GM18951 (cell line): ENCODE results near the gene CHAF1B.
"Not testable (repeated sequence)": the region's sequence is repeated elsewhere in the genome, so short reads cannot be mapped to it uniquely, and the experiment has no call there.

Experiments
- POLR2A ChIP-seq: IDR thresholded peaks from 4 replicates; pipeline ENCODE4 v1.6.1; 2011; ENCODE audit warnings: mild to moderate bottlenecking; ENCODE audit not compliant: insufficient read length, insufficient read depth; ENCODE audit errors: extremely low read depth
- in situ Hi-C: fragments of 300-500 bp; cut with MboI; formaldehyde crosslinking; loops from one replicate; pipeline ENCODE4 v1.12.0; 2022; ENCODE audit warnings: low sequenced_read_pairs, mixed read lengths, inconsistent platforms; ENCODE audit not compliant: unreplicated experiment

CHAF1B gene

DNA sequence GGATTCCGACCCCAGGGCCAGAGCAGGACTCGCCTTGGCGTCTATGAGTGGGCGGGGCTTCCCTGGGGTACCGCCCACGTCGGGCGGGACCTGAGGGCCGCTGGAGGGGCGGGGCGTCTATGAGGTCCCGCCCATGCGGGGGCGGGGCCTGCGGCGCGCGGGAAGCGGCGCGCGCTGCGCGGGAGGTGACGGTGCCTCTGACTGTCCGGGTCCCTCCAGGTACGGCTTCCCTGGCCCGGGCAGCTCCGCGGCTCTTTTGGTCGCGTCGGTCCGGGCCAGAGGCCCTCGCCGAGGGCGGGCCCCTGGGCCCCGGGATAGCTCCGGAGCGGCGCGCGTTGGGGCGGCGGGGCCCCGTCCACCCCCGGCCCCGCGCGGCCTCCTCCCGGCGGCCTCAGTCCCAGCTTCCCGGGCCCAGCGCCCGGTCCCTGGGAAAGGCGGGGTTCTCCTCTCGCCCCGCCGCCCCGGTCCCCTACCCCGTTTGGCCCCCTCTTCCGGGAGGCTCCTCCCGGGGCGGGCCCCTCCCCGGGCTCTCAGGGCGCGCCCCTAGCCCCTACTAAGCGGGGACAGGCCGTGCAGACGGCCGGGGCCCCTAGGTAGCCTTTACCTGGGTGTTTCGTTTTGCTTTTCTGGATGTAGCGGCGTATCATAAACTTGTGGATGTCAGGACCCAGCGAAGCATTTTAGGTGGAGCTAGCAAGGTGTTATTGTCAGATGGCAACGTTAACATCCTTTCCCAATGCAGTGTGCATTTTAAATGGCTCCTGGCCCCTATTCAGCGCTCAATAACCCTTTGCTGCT, at the start of gene CHAF1B:
CHAF1B (plus strand) TSS at position 160 of the 798 bp plus-strand sequence. CDS start 745 bp downstream, outside the sequence.
- TF ChIP-seq POLR2A, result peak; percentile 78
- in situ Hi-C loops, result no loop called here

DNA sequence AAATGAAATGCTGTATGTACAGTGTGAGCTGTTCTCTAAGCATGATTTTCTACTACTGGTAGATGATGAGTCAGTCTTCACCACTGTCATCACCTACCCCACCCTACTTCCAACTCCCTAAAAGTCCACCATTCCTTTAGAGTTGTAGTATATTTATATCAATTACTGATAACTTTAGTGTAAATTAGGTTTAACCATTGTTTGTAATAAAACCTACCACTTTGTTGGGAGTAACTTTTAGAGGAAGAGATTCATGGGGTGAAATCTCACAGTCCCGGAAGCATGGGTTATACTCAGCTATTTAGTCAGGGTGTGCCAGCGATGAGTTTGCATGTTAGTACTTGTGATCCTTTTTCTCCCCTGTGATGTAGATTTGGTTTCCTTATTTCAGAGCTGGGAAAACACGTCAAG, 48.1 kb upstream of the CHAF1B start:
- TF ChIP-seq POLR2A, result no peak

DNA sequence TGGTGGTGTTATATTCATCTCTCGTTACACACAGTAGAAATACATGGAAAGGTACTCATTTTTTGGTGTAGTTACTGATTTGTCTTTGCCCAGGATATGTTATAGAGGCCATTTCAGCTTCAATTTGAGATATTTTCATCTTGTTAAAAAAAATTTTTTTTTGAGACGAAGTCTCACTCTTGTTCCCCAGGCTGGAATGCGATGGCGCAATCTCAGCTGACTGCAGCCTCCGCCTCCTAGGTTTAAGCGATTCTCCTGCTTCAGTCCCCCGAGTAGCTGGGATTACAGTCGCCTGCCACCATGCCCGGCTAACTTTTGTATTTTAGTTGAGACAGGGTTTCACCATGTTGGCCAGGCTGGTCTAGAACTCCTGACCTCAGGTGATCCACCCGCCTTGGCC, 46.2 kb upstream of the CHAF1B start:
- no peak for TF ChIP-seq POLR2A
- in situ Hi-C loops, result no loop called here

More for the DNA sequence above, 48.1 kb upstream of the CHAF1B start:
- in situ Hi-C loops, result no loop called here

DNA sequence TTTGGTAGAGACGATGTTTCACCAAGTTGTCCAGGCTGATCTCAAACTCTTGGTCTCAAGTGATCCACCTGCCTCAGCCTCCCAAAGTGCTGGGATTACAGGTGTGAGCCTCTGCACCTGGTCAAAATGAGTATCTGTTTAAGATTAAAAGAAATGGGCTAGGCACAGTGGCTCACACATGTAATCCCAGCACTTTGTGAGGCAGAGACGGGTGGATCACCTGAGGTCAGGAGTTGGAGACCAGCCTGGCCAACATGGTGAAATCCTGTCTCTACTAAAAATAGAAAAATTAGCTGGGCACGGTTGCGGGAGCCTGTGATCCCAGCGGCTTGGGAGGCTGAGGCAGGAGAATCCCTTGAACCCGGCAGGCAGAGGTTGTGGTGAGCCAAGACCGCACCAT, 42.6 kb upstream of the CHAF1B start:
- in situ Hi-C loops, result not testable (repeated sequence)

DNA sequence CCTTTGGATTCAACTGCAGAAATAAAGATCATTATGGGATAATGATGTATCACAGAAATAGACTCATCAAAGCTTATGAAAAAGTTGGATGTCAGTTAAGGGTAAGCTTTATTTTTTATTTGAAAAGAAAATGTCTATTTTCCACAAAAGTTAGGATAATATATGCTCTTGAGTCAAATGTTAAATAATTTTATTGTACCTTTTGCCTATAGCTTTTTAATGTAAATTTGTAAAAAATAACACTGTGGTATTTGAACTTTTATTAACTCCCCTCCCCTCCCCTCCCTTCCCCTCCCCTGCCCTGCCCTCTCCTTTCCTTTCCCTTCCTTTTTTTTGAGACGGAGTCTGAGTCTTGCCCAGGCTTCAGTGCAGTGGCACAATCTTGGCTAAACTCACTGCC, 40.3 kb upstream of the CHAF1B start:
- in situ Hi-C loops, result no loop called here
- TF ChIP-seq POLR2A, result no peak

DNA sequence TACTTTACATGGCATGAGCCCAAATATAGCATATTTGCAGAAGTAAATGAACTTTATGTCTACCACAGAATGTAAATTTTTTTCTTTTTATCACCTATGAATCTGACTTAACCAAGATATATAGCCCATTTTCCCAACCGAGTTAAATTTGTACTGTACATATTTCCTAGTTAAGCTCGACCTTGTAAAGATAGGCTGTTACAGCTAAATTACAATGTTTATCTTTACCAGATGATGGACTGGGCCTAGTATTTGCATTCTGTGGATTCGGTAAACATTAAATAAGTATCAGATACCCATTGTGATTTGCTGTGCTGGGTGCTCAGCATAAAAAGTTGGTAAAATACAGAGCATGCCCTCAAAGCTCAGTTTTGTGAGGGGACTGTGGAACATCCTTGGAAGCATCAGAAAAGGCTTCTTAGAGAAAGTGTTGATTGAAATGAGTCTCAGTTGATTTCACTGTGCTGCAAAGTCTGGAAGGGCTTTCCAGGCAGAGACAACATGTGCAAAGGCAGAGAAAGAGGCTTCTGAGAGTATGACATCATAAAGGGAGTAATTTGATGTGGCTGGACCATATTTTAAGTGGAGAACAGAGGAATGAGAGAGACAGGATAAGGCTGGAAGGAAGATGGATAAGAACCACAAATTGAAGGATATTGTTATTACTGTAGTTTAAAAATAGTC, 37.8 kb upstream of the CHAF1B start:
- TF ChIP-seq POLR2A, result no peak
- in situ Hi-C loops, result no loop called here

DNA sequence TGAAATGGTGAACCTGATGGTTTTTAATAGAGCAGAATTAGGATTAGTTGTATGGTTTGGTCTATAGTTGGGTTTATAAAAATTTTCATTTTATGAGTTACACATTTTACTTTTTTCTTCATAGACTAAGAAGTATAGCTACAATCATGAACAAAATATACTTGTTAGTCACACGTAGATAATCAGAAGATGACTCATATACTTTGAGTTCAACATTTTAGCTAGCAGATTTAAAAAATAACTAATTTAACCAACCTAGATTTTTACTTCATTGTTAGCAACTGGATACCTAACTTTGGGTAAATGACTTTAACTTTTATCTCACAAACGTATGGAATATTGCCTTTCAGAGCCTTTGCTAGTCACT, 37.2 kb upstream of the CHAF1B start:
- TF ChIP-seq POLR2A, result no peak
- in situ Hi-C loops, result no loop called here

DNA sequence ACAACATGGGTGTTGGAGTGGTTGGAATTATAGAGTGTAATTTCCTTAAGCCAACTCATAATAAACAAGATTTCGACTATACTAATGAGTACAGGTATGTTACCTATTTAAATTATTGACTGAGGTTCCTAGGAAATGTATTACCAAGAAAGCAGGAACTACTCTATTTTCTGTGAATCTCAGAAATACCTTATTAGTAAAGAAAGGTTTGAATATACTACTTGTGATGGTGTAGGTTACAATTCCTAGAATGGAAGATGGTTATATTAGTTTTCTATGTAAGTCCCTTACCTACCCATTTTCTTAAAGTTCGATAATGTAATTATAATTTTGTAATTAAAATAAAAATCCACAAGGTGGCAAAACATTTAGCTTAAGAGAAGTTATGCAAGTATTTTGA, 35.9 kb upstream of the CHAF1B start:
- TF ChIP-seq POLR2A, result no peak
- in situ Hi-C loops, result no loop called here

DNA sequence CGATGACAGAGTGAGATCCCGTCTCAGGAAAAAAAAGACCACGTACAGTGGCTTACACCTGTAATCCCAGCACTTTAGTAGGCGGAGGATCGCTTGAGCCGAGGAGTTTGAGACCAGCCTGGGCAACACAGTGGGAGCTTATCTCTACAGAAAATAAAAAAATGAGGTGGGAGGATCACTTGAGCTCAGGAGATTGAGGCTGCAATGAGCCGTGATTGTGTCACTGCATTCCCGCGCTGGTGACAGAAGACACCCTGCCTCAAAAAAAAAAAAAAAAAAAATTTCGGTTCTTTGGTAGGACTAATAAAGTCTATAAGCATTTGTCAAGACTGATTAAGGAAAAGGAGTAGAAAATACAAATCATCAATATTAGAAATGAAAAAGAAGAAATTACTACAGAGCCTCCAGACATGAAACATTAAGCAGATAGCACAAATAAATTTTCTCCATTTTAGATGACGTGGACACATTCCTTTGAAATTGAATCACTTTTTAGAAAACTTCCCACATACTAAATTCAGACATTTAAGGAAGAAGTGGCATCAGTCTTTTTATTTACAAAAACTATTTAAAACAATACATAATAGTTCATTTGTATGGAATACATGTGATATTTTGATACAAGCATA, 34.8 kb upstream of the CHAF1B start:
- in situ Hi-C loops, result no loop called here
- TF ChIP-seq POLR2A, result no peak

DNA sequence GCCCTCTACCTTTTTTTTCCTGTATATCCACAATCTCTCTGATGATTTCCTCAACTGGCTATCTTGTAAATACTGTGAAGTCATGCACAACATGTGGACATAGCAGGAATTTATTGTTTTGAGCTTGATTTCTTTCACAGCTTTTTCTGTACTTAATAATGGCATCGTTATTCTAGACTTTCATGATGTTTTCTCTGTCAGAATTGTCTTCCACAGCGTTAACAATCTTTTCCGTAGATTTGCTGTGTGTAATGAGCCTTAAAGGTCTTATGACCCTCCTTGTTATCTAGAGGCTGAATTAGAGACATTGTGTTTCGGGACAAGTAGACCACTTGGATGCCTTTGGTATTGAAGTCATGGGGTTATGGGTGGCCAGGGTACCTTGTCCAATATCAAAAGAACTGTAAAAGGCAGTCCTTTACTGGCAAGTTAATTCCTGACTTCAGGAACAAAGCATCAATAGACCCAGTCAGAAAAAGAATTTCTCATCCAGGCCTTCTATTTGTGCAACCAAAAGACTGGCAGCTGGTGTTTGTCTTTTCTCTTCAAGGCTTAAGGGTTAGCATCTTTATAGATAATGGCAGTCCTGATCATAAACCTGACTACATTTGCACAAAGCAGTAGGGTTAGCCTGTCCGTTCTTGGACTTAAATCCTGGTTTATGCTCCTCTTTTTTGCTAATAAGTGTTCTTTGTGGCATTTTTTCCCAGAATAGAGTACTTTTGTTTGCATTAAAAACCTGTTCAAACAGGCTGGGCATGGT, 30.1 kb upstream of the CHAF1B start:
- in situ Hi-C loops, result no loop called here
- no peak for TF ChIP-seq POLR2A

DNA sequence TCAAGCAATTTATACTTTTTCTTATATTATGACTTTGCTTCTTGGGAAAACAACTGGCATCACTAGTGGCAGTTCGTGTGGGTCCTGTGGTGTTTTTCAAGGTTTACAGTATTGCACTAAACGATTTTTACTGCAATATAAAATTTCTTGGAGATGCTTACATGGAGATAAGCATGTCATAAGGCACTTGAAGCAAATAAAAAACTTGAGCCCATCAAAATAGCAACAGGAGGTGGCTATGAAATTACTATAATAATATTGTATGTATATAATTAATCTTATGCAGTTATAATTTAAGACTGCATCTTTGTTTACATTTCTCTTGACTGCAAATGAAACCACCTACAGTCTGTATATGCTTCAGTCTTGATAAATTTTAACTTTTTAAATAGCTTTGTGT, 29.3 kb upstream of the CHAF1B start:
- in situ Hi-C loops, result no loop called here
- TF ChIP-seq POLR2A, result no peak

DNA sequence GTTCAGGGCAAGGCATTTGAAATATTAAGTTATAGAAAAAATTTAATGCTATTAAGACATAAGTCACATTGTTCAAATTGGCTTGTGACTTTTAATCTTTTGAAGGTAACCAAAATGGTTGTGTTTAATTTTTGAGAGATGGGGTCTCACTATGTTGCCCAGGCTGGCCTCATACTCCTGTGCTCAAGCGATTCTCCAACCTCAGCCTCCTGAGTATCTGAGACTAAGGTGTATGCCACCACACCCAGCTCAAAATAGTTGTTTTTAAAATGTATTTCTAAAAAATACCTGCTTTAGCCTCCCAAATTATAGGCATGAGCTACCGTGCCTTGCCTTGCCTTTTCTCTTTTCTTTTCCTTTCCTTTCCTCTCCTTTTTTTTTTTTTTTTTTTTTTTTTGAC, 26.0 kb upstream of the CHAF1B start:
- no peak for TF ChIP-seq POLR2A
- in situ Hi-C loops, result no loop called here

DNA sequence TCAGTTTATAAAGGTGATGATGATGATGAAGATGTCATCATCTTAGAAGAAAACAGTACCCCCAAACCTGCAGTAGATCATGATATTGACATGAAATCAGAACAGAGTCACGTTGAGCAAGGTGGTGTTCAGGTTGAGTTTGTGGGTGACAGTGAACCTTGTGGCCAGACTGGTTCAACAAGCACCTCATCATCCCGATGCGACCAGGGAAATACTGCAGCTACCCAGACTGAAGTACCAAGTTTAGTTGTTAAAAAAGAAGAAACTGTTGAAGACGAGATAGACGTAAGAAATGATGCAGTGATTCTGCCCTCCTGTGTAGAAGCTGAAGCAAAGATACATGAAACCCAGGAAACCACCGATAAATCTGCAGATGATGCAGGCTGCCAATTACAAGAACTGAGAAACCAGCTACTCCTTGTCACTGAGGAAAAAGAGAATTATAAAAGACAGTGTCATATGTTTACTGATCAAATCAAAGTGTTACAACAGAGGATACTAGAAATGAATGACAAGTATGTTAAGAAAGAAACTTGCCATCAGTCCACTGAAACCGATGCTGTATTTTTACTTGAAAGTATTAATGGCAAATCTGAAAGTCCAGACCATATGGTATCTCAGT, 16.0 kb upstream of the CHAF1B start:
- no peak for TF ChIP-seq POLR2A
- in situ Hi-C loops, result no loop called here

DNA sequence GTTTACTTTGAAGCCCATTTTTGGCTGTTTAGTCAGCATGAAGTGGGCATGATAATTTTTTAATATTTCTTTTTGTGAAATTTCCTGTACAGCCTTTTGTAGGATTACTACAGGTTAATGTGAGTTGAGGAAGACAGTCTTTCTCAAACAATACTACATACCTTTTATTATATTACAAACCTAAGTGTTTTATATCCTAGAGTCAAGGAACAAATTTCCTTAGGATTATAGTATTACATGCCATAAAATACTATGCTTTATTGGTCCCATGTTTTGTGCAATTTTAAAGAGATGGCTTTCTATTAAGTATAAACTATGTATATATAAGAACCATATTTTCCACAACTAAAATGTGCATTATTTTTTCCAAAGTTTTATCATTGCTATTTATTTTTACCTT, 9.2 kb upstream of the CHAF1B start:
- in situ Hi-C loops, result no loop called here
- no peak for TF ChIP-seq POLR2A
